GM21528 (cell line): ENCODE results near the gene CAPN5.

Experiments used
- ATAC-seq: cut with Tn5 transposase; IDR thresholded peaks from one replicate; pipeline ENCODE4 v1.9.1; 2021; ENCODE audit warnings: mild to moderate bottlenecking, moderate library complexity; ENCODE audit not compliant: unreplicated experiment, low FRiP score

Gene CAPN5

DNA sequence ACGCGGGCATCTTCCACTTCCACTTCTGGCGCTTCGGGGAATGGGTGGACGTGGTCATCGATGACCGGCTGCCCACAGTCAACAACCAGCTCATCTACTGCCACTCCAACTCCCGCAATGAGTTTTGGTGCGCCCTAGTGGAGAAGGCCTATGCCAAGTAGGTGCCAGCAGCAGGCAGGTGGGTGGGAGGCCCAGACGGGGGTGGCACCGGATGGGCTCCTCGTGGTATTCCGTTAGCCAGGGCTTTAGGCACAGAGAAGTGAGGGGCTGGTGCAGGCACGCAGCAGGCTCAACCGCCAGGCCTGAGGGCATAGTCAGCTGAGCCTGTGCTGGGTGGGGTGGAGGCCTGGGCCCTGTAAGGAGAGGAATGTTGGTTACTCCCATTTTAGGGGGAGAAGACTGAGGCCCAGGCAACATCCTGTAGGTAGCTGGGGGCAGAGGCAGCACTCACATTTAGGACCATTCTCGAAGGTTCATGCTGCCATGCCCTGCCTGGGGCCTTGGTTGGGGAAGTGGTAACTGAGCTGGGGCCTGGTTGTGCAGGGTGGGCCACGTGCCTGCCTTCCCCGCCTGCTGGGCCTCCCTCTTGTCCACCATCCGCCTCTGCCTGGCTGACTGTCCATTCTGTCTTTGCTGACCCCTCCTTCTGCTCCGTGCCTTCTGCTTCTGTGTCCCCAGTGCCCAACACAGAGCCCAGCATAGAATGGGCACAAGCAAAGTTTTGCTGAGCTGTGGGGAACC is 46.0 kb downstream of the CAPN5 start:
- no peak for ATAC-seq

DNA sequence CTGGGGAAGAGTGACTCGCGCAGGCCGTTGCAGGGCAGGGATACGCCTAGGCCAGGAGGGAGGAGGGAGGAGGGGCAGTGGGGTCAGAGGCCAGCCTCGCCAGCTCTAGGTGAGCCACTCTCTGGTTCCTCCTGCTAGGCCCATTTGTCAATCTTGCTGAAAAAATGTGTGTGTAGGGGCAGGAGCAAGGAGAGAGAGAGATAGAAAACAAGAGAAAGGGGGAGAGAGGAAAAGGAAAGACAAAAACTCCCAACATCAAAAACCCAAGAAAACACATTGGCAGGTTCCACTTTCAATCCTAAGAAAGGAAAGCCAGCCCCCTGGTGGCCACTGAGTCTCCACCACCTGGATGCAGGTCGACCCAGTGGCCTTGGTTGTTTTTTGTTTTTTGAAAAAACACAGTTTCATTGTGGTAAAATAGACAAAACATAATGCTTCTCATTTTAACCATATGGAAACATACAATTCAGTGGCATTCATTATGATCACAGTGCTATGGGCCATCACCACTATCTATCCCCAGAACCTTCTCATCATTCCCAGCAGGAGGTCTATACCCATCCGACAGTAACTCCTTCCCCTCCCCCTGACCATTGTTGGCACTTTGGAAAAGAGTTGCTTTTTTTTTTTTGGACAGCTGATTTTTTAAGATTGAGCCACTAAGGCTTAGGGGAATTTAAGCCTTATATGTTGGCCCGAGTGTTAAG is 46.8 kb downstream of the CAPN5 start:
- ATAC-seq = no peak

DNA sequence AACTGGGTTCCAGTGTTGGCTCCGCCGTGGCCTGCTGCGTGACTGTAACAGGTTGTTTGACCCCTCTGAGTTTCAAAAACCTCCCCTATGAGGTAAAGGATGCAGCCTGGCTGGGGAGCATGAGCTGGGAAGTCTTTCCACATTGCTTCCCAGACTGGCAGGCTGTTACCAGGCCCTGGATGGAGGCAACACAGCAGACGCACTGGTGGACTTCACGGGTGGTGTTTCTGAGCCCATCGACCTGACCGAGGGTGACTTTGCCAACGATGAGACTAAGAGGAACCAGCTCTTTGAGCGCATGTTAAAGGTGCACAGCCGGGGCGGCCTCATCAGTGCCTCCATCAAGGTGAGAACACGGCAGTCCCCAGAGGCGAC is 47.3 kb downstream of the CAPN5 start:
- ATAC-seq = no peak

DNA sequence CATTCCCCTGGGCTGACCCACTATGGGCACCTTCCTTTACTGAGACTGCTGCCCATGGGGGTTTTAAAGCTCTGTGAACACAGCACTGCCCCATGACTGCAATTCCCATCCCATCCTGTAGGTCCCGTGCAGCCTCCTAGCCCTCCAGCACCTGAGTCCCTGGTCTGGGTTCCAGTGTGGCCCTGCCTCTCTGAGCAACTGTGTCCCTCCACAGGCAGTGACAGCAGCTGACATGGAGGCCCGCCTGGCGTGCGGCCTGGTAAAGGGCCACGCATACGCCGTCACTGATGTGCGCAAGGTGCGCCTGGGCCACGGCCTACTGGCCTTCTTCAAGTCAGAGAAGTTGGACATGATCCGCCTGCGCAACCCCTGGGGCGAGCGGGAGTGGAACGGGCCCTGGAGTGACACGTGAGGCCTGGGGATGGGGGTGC is 48.4 kb downstream of the CAPN5 start:
- ATAC-seq = no peak

DNA sequence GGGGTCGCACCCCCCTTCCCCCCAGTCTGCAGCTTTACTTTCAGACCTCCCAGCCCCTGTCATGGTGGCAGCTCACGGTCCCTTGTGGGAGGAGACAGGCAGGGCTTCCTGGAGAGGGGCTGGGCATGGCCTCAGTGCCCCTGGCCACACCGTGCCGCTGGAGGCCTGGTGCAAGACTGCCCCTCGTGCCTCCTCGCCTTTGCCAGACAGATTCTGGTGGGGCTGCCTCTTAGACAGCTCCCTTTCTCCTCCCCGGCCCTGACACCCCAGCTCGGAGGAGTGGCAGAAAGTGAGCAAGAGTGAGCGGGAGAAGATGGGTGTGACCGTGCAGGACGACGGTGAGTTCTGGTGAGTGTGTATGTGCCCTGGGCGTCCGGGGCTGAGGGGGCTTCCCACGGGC is 49.2 kb downstream of the CAPN5 start:
- ATAC-seq = no peak

DNA sequence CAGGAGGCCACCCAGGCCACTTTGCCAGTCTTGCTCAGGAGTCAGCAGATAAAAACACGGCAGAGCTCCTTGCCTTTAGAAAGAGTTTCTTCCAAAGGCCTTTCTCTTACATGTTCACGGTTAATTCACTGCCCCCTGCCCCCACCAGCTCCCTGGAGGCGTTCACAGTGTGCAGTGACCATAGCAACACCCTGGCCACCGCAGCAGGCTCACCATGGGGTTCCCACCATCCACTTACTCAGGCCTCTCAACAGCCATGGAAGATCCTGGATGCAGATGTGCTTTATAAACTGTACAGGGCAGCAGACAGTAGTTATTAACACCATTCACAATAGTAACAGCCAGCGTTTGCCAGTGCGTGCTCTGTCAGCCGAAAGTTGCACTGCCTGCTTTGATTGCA is 50.7 kb downstream of the CAPN5 start:
- ATAC-seq = no peak

DNA sequence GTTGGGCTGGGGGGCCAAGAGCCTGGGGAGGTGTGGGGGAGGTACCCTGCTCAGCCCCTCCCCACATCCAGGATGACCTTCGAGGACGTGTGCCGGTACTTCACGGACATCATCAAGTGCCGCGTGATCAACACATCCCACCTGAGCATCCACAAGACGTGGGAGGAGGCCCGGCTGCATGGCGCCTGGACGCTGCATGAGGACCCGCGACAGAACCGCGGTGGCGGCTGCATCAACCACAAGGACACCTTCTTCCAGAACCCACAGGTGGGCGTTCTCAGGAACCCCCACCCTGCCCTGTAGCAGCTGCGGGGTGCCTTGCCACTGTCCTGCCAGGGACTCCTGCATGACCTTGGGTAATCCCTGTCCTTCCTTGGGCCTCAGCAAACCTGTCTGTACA is 51.3 kb downstream of the CAPN5 start:
- no peak for ATAC-seq

DNA sequence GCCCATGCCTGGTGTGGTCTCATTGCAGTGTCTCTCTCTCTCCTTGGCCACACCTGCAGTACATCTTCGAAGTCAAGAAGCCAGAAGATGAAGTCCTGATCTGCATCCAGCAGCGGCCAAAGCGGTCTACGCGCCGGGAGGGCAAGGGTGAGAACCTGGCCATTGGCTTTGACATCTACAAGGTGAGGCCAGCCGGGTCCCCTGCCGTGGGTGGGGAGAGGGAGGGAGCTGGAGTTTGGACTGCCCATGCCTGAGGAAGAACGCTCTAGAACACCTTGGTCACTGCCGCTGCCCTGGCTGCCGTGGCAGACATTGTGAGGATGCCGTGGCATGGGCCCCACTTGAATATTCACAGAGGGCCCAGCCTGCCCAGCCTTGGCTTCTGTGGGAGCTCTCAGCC is 52.2 kb downstream of the CAPN5 start:
- no peak for ATAC-seq

DNA sequence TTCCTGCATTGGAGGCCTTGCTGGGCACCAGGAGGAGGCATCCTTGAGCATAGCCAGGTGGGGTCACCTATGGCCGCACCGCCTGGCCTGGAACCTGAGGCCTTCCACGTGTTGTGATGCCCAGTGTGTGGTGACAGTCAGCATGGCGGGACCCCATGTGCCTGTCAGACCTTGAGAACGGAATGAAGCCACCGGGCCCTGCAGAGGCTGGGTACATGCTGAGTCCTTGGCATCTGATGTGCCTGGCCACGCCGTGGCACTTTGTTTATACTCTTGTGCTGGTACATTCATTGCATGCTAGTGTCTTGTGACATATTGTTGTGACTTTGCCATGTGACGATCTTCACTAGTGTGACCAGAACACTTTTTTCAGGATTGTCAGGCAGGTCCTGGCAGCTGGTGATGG is 52.8 kb downstream of the CAPN5 start:
- no peak for ATAC-seq

DNA sequence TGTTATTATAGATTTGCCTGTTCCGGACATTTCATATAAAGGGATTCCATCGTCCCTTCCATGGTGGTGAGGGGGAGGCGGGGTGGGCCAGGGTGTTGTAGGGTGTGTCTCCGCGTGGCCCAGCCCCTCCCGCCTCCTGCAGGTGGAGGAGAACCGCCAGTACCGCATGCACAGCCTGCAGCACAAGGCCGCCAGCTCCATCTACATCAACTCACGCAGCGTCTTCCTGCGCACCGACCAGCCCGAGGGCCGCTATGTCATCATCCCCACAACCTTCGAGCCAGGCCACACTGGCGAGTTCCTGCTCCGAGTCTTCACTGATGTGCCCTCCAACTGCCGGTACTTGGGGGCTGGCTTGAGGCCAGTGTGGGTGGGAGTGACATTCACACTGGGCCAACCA is 53.8 kb downstream of the CAPN5 start:
- no peak for ATAC-seq

DNA sequence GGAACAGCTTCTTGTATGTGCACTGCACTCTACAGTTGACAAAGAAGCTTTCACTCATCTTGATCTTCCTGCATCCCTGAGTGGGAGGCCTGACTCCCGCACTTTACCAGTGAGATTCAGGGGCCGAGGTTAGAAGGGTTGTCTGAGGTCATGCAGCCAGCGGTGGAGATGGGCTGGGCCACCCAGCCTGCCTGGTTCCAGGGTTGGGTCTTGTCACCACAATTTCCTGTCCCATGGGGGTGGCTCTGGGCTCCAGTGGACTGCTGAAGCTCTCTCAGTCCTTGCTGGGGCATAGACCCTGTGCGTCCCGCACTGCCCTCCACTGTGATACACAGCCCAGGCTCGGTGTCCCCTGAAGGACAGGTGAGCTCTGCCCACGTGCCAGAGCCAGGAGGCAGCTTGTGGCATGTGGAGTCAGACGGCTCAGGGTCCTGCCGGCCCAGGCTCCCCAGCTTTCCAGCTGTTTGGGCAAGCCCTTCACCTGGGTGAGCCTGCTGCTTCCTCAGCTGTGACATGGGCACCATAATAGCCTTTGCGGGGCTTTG is 54.4 kb downstream of the CAPN5 start:
- no peak for ATAC-seq

DNA sequence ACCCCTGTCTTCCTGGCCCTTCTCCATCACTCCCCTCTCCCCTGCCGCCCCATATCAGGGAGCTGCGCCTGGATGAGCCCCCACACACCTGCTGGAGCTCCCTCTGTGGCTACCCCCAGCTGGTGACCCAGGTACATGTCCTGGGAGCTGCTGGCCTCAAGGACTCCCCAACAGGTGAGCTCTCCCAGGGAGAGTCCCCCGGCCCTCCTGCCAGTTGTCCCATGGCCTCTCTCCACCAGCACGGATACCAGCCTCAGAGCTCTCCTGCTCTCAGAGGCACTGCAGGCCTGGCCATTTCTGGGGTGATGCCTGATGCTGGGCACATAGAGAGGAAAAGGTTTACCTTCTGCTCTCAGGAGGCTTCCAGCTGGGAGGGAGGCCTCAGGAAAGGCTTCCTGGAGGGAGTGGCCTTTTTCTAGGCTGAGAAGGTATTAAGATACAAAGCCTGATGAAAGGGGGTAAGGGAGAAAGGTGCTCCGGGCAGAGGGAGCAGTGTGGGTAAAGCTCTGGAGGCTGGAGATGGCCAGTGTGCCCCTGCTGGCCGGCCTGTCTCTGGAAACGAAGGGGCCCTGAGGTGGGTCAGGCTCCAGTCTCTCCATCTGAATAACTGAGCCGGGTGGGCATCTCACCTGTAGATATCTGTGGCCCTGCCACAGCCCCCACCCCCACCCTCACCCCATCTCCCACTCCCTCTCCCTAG is 55.3 kb downstream of the CAPN5 start:
- ATAC-seq = no peak

DNA sequence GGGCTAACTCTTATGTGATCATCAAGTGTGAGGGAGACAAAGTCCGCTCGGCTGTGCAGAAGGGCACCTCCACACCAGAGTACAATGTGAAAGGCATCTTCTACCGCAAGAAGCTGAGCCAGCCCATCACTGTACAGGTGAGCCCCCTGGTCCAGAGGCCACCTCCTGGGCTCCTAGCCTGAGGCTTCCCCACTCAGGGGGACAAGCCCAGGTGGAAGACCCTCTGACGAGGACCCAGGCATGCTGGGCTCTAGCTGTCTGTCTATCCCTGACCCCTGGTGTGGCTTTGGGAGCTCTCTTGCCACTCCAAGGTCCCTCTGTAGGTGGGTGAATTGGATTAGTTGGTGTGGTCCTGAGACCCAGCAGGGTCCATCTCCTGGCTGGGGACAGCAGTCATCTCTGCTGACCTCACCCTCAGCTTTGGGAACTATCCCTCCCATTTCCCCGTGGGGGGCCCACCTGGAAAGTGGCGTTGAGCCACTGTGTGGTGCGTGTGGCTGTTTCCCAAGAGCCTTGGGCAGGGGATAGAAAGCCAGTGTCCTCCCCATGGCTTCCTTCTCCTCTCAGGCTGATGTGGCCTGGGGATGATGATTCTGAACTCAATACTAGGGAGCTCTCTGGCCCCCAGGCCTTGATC is 55.9 kb downstream of the CAPN5 start:
- no peak for ATAC-seq

DNA sequence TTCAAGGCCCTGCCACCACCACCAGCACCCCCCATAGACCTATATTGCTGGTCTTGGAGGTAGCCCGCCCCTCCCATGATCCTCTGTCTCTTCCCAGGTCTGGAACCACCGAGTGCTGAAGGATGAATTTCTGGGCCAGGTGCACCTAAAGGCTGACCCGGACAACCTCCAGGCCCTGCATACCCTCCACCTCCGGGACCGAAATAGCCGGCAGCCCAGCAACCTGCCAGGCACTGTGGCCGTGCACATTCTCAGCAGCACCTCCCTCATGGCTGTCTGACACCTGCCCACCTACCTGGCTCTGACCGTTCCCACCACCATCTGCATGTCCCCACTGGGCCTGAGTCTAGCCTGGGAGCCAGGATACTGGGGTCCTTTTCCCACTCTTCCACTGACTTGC is 56.8 kb downstream of the CAPN5 start:
- no peak for ATAC-seq

DNA sequence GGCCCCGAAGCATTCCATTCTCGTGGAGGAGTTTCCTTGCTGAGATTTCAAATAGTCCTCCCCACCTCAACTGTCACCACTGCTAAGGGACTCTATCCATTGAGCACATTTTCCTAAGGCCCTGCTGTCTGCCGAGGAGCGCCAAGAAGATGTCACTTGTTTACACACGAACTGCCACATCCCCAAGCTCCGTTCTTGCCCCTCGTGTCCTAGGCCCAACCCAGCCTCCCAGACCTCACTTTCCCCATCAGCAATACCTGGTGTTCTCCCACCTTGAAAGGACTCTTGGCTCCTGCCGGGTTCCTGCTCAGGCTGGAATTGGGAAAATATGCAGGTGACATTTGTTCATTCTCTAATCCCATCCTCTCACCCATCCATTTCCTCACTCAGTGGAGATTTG is 57.3 kb downstream of the CAPN5 start:
- ATAC-seq = no peak

DNA sequence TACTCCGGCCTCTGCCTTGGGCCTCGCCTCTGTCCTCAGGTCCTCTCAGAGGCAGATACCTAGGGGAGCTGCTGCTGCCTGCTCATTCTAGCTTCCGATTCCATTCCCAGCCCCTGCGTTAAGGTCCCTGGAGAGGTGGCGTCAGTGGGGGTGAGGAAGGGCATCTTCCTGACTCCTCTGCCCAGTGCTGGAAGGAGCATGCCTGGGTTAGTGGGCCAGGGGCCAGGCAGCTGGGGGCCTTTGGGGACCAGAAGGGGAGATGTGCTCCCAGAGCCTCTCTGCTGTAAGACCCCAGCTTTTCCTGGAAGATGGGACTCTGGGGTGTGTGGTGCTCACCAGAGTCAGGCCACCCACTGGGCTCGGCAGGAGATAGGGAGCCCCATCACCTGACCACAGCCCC is 57.7 kb downstream of the CAPN5 start:
- ATAC-seq = no peak

DNA sequence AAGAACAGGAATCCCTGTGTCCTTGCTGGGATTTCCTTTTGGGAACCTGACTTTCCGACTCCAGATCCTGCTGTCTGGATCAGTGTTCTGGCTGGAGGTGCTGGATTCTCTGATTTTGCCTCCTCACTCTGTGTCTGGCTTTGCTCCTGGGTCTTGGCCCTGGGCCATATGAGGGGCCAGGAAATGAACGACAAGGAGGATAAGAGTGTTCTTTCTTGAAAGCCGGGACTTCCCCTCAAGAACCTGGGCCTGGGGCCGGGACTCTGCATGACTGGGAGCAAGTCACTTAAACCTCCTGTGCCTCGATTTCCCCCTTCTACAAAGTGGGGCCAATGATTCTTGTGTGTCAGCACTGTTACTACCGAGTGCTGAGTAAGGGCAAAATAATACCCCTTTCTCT is 58.4 kb downstream of the CAPN5 start:
- ATAC-seq = no peak

DNA sequence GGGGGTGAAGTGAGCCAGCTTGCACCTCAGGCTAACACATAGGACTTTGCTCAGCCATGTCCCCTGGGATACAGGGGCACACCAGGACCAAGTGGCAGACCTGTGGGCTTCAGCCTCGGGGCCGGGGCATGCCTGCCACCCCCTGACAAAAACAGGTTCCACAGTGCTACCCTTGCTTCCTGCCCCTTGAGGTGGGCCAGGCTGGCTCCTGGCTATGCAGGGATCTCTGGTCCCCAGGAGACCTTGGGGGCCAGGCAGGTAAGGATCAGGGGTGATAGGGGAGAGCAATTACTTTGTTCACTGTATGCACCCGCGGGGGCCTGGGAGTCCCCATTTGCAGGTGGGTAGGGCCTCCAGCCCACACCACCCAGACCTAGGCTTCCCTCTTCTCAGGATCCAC is 58.9 kb downstream of the CAPN5 start:
- ATAC-seq = no peak

DNA sequence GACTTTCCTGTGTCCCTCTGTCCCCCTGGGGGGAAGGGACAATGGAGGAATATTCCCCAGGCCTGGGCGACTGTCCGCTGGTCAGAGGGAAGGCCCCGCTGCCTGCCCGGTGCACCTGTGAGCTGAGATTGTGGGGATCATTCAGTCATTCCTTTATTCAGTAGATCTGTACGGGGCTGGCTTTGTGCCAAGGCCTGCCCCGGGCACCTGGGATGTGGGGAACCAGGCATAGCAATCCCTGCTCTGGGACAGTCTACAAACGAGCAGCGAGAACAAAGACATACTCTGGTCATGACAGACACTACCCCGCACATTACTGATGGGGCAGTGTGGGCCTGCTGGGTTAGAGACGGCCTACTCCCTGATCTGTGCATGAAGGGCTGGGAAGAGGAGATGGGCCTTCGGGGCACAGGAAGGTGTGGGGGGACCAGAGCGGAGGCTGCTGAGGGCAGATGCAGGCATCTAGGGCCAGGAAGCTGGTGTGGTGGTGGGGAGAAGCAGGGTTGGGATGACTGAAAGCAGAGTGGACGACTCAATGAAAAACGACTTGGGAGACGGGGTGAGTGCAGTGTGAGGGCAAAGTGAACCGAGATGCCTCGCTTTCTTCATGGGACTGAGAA is 59.5 kb downstream of the CAPN5 start:
- no peak for ATAC-seq

DNA sequence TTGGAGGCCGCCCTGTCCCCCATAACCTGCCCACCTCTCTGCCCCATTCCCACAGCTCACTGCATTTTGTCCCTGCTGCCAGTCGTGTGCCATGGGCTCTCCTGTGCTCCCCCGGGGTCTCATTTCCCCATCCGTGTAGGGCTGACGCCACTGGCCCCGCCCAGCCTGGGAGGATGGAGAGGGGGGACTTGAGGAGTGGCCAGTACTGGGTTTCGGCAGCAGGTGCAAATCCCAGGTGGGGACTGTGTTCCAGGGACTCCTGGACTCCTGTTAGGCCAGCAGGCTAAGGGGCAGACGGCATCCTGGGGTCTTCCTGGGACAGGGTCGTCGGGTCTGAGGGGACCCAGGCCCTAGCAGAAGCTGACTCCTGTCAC is 60.1 kb downstream of the CAPN5 start:
- no peak for ATAC-seq
